HepG2 (cell line): ENCODE data around the gene ZDHHC9. TPM values are rescaled to one million over a fixed set of nuclear protein-coding genes. Genes with fewer than 3 reads are reported as not detected.

Source experiments
- ATAC-seq: fragments of 200-7000 bp; cut with Tn5 transposase; 3 replicates; pipeline ENCODE4 v1.9.1; 2020; ENCODE audit warnings: mild to moderate bottlenecking, moderate library complexity
- BruUV-seq: library from RNA; stranded (reverse); fragments of 400-500 nt; replicated peaks from 2 replicates; lab custom pipeline; 2021; lab: Mats Ljungman, UMichigan
- CTCF ChIA-PET: fragments of 300-600 bp; formaldehyde crosslinking; extraction: SDS; loops from one replicate; lab custom pipeline; 2021; ENCODE audit warnings: low total read pairs, inconsistent platforms, low intra/inter-chr PET ratio; lab: Yijun Ruan, JAX
- POLR2A ChIA-PET: fragments of 350-600 bp; sonication (Branson Sonifier 250); formaldehyde crosslinking; loops from one replicate; lab custom pipeline; 2020; ENCODE audit warnings: antibody characterized with exemption, inconsistent platforms; lab: Yijun Ruan, JAX
- DNase-seq: peaks from one replicate; pipeline ENCODE4 v3.0.0-alpha.2; 2015; ENCODE audit warnings: low spot score
- FAIRE-seq: peaks from 3 replicates; lab custom pipeline; 2011; peaks lifted over from hg19 to GRCh38; lab: Jason Lieb, UNC
- H2AFZ ChIP-seq: one replicate; pipeline ENCODE4 v1.6.1; 2011; ENCODE audit warnings: low read length, inconsistent platforms
- H3K27ac ChIP-seq: fragments of 300-600 bp; 3 replicates; pipeline ENCODE4 v1.8.0; 2011; ENCODE audit warnings: mixed run types, mild to moderate bottlenecking, mixed read lengths, low read length, inconsistent platforms; ENCODE audit not compliant: insufficient read depth; ENCODE audit errors: extremely low read length
- H3K27me3 ChIP-seq, 2 experiments: fragments of 200-600 bp in 1 of 2; 2 replicates in 1 of 2; 3 replicates in 1 of 2; pipeline versions ENCODE4 v1.6.0 to v1.8.0; 2011; ENCODE audit warnings: low read length in 2 of 2, mild to moderate bottlenecking in 2 of 2, moderate library complexity in 2 of 2, inconsistent platforms in 1 of 2; ENCODE audit not compliant: insufficient read depth in 2 of 2, control insufficient read depth in 1 of 2
- H3K36me3 ChIP-seq, 2 experiments: fragments of 200-600 bp in 1 of 2; replicated peaks in 1 of 2; 2 replicates in 1 of 2; 3 replicates in 1 of 2; pipeline versions ENCODE4 v1.5.1 to v1.8.0; 2011; ENCODE audit warnings: low read length in 2 of 2, inconsistent platforms in 1 of 2; ENCODE audit not compliant: insufficient read depth in 2 of 2, control insufficient read depth in 1 of 2
- H3K4me1 ChIP-seq: 2 replicates; pipeline ENCODE4 v1.5.1; 2012; ENCODE audit warnings: low read length, inconsistent platforms; ENCODE audit not compliant: insufficient read depth
- H3K4me2 ChIP-seq: 2 replicates; pipeline ENCODE4 v1.6.0; 2011; ENCODE audit warnings: low read depth, low read length, inconsistent platforms
- H3K4me3 ChIP-seq, 3 experiments: fragments of 200-600 bp in 1 of 3; sonication (generic), shearing (Covaris generic) in 1 of 3; replicated peaks in 1 of 3; 2 replicates each; pipeline ENCODE4 v1.5.1; 2011 to 2016; ENCODE audit warnings: low read length in 3 of 3, inconsistent platforms in 2 of 3, low read depth in 2 of 3, mild to moderate bottlenecking in 2 of 3, control low read depth in 1 of 3, mixed read lengths in 1 of 3; ENCODE audit not compliant: insufficient read depth in 1 of 3
- H3K79me2 ChIP-seq: one replicate; pipeline ENCODE4 v1.6.1; 2011; ENCODE audit warnings: low read length, inconsistent platforms; ENCODE audit not compliant: insufficient read depth
- H3K9ac ChIP-seq: 2 replicates; pipeline ENCODE4 v1.6.0; 2011; ENCODE audit warnings: mild to moderate bottlenecking, low read depth, low read length, inconsistent platforms; ENCODE audit not compliant: insufficient read depth
- H3K9me3 ChIP-seq: 2 replicates; pipeline ENCODE4 v1.5.1; 2012; ENCODE audit warnings: mild to moderate bottlenecking, low read length
- H4K20me1 ChIP-seq: 2 replicates; pipeline ENCODE4 v1.6.0; 2011; ENCODE audit warnings: inconsistent platforms, mild to moderate bottlenecking, low read length, moderate library complexity; ENCODE audit not compliant: insufficient read depth
- ARHGAP35 ChIP-seq: sonication (generic); formaldehyde crosslinking; IDR thresholded peaks from 2 replicates; pipeline ENCODE4 v1.9.0; 2022; ENCODE audit warnings: mild to moderate bottlenecking, inconsistent platforms, moderate library complexity, missing genetic modification reagents, borderline replicate concordance
- ATM ChIP-seq: fragments of 450-650 bp; IDR thresholded peaks from 2 replicates; pipeline ENCODE4 v1.7.1; 2017; ENCODE audit warnings: mild to moderate bottlenecking, borderline replicate concordance
- GLI4 ChIP-seq: sonication (generic); formaldehyde crosslinking; IDR thresholded peaks from 2 replicates; pipeline ENCODE4 v1.5.1; 2020; ENCODE audit warnings: missing genetic modification reagents, mild to moderate bottlenecking, moderate library complexity, borderline replicate concordance
- KMT2B ChIP-seq: IDR thresholded peaks from 2 replicates; pipeline ENCODE4 v1.6.1; 2016; ENCODE audit warnings: missing genetic modification reagents, missing compliant biosample characterization
- MAFG ChIP-seq: sonication (generic); formaldehyde crosslinking; IDR thresholded peaks from 2 replicates; pipeline ENCODE4 v1.5.1; 2020; ENCODE audit warnings: mild to moderate bottlenecking, missing genetic modification reagents
- NPAS2 ChIP-seq: sonication (generic); formaldehyde crosslinking; IDR thresholded peaks from 2 replicates; pipeline ENCODE4 v1.8.0; 2022; ENCODE audit warnings: mild to moderate bottlenecking, missing genetic modification reagents, borderline replicate concordance
- NR1H2 ChIP-seq: sonication (generic); formaldehyde crosslinking; IDR thresholded peaks from 2 replicates; pipeline ENCODE4 v1.8.1; 2022; ENCODE audit warnings: low read depth, missing genetic modification reagents, borderline replicate concordance
- PLRG1 ChIP-seq: fragments of 450-650 bp; conservative IDR thresholded peaks from 2 replicates; pipeline ENCODE4 v1.6.1; 2016
- RBFOX2 ChIP-seq: fragments of 200-400 bp; formaldehyde crosslinking; IDR thresholded peaks from 2 replicates; pipeline ENCODE4 v1.6.1; 2017; ENCODE audit warnings: low read depth, mild to moderate bottlenecking, low read length
- RCOR2 ChIP-seq: IDR thresholded peaks from 2 replicates; pipeline ENCODE4 v1.6.1; 2016; ENCODE audit warnings: missing biosample characterization, missing genetic modification reagents
- SNRNP70 ChIP-seq: fragments of 200-400 bp; formaldehyde crosslinking; IDR thresholded peaks from 2 replicates; pipeline ENCODE4 v1.6.1; 2017; ENCODE audit warnings: mild to moderate bottlenecking, low read depth, low read length, moderate library complexity
- TEAD3 ChIP-seq: optimal IDR thresholded peaks from 2 replicates; pipeline ENCODE3; 2016; ENCODE audit warnings: borderline replicate concordance
- ZFP82 ChIP-seq: sonication (generic); formaldehyde crosslinking; IDR thresholded peaks from 2 replicates; pipeline ENCODE4 v1.5.1; 2020; ENCODE audit warnings: mild to moderate bottlenecking, missing genetic modification reagents, borderline replicate concordance
- ZNF101 ChIP-seq: sonication (generic); formaldehyde crosslinking; IDR thresholded peaks from 2 replicates; pipeline ENCODE4 v1.4.0; 2020; ENCODE audit warnings: mild to moderate bottlenecking, low read depth, missing genetic modification reagents, borderline replicate concordance
- ZNF501 ChIP-seq: sonication (generic); formaldehyde crosslinking; IDR thresholded peaks from 2 replicates; pipeline ENCODE4 v1.5.1; 2020; ENCODE audit warnings: mild to moderate bottlenecking, moderate library complexity, missing genetic modification reagents
- ZNF615 ChIP-seq: sonication (generic); formaldehyde crosslinking; IDR thresholded peaks from 2 replicates; pipeline ENCODE4 v1.5.0; 2020; ENCODE audit warnings: mild to moderate bottlenecking, missing genetic modification reagents, borderline replicate concordance
- ZNF790 ChIP-seq: sonication (generic); formaldehyde crosslinking; IDR thresholded peaks from 2 replicates; pipeline ENCODE4 v1.8.0; 2022; ENCODE audit warnings: missing genetic modification reagents, mild to moderate bottlenecking, borderline replicate concordance
- WGBS: methylation state at CpG from one replicate; pipeline ENCODE4 v1.1.6; 2017; ENCODE audit warnings: low lambda C conversion rate; 5-methylcytosine and 5-hydroxymethylcytosine counted together
- in situ Hi-C: cut with HindIII; loops from 2 replicates; pipeline ENCODE4 v1.10.0; 2017; ENCODE audit warnings: low pct_unique_long_range_greater_than_20kb; ENCODE audit not compliant: extremely low pct_ligation_motif_present
- intact Hi-C: fragments of 100-400 bp; cut with micrococcal nuclease; formaldehyde crosslinking; loops from one replicate; pipeline ENCODE4 v1.10.0; 2022; ENCODE audit not compliant: unreplicated experiment
- polyA plus RNA-seq, 8 experiments: library from polyadenylated mRNA; depleted of rRNA in 3 of 8; stranded (reverse) in 7 of 8; unstranded in 1 of 8; fragments of >200 nt; fragmentation: Illumina TruSeq in 4 of 8; extraction: Trizol in 4 of 8; gene quantifications; 2 replicates each; pipeline versions ENCODE4 v1.2.1 to v1.2.3, GENCODE V29; 2011 to 2016; ENCODE audit warnings: low read depth in 4 of 8, missing spikeins in 1 of 8, mixed read lengths in 1 of 8; ENCODE audit not compliant: insufficient read depth in 1 of 8
- total RNA-seq, 5 experiments: library from RNA; depleted of rRNA; stranded (reverse); fragments of >200 nt; fragmentation: Illumina TruSeq; extraction: Trizol; gene quantifications; 2 replicates each; pipeline ENCODE4 v1.2.3, GENCODE V29; 2016; ENCODE audit warnings: low read depth in 1 of 5
- TF ChIP-seq, protein P1 (sequence below): sonication (generic); formaldehyde crosslinking; IDR thresholded peaks from 2 replicates; pipeline ENCODE4 v1.5.1; 2020; ENCODE audit warnings: missing genetic modification reagents, mild to moderate bottlenecking, borderline replicate concordance
- TF ChIP-seq, protein P2 (sequence below): sonication (generic); formaldehyde crosslinking; IDR thresholded peaks from 2 replicates; pipeline ENCODE4 v1.4.0; 2020; ENCODE audit warnings: missing genetic modification reagents
- TF ChIP-seq, protein P3 (sequence below): sonication (generic); formaldehyde crosslinking; IDR thresholded peaks from 2 replicates; pipeline ENCODE4 v1.8.1; 2023; ENCODE audit warnings: mild to moderate bottlenecking, moderate library complexity, missing genetic modification reagents

Gene ZDHHC9
- total and polyA plus RNA-seq, 2 of the 13 experiments (the other 11 are each of a cell fraction or from before 2014, with no cell fraction given), result 28.3 to 53.1 TPM

DNA sequence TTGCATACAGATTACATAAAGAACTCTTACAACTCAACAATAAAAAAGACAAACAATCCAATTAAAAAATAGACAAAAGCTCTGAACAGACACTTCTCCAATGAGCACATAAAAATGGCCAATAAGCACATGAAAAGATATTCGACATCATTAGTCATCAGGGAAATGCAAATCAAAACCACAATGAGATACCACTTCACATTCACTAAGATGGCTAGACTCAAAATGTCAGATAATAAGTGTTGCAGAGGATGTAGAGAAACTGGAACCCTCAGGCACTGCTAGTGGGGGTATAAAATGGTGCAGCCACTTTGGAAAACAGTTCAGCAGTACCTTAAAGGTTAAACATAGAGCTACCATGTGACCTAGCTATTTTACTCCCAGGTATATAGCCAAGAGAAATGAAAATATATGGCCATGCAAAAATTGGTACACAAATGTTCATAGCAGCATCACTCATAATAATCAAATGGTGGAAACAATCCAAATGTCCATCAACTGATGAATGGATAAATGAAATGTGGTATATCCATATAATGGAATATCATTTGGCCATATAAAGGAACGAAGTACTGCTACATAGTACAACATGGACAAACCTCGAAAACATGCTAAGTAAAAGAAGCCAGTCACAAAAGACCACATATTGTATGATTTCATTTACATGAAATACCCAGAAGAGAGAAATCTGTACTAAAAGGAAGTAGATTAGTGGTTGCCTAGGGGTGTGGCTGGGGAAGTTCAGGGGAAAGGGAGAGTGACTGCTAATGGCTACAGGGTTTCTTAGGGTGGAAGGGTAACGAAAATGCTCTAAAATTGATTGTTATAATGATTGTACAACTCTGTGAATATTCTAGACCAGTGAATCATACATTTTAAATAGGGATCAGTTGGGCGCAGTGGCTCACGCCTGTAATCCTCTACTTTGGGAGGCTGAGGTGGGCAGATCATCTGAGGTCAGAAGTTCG, 34.6 kb downstream of the ZDHHC9 start:
- H3K9ac ChIP-seq, result no peak overlapping the region
- H3K4me3 ChIP-seq, result no peak overlapping the region
- no TSS peak for BruUV-seq
- no peaks in the 10 kb centered on the region for H3K27me3 ChIP-seq
- no peak for TF ChIP-seq GLI4
- no peak for TF ChIP-seq RBFOX2
- no peak for TF ChIP-seq ARHGAP35 (CRISPR knock-in tag)
- TF ChIP-seq ZNF790, result no peak
- TF ChIP-seq ZNF615 (CRISPR knock-in tag), result no peak
- TF ChIP-seq MAFG (CRISPR knock-in tag), result no peak
- TF ChIP-seq, protein P1, sequence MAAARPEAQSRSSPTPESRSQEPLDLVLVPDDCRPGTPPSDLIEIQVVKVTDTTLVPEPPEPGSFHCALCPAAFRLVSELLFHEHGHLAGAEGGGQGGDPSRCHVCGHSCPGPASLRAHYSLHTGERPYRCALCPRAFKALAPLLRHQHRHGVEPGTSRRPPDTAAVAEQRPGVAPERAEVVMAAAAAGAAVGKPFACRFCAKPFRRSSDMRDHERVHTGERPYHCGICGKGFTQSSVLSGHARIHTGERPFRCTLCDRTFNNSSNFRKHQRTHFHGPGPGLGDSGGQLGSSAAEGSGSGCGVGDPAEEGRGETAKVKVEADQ (CRISPR knock-in tag), result no peak
- TF ChIP-seq PLRG1, result no peak
- no peak for TF ChIP-seq ZNF501
- TF ChIP-seq, protein P2, sequence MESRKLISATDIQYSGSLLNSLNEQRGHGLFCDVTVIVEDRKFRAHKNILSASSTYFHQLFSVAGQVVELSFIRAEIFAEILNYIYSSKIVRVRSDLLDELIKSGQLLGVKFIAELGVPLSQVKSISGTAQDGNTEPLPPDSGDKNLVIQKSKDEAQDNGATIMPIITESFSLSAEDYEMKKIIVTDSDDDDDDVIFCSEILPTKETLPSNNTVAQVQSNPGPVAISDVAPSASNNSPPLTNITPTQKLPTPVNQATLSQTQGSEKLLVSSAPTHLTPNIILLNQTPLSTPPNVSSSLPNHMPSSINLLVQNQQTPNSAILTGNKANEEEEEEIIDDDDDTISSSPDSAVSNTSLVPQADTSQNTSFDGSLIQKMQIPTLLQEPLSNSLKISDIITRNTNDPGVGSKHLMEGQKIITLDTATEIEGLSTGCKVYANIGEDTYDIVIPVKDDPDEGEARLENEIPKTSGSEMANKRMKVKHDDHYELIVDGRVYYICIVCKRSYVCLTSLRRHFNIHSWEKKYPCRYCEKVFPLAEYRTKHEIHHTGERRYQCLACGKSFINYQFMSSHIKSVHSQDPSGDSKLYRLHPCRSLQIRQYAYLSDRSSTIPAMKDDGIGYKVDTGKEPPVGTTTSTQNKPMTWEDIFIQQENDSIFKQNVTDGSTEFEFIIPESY (CRISPR knock-in tag), result no peak
- TF ChIP-seq ZNF101 (CRISPR knock-in tag), result no peak
- no peak for TF ChIP-seq NPAS2 (CRISPR knock-in tag)
- TF ChIP-seq ATM, result no peak
- TF ChIP-seq TEAD3 (CRISPR knock-in tag), result no peak
- TF ChIP-seq SNRNP70, result no peak
- TF ChIP-seq RCOR2 (CRISPR knock-in tag), result no peak
- TF ChIP-seq, protein P3, sequence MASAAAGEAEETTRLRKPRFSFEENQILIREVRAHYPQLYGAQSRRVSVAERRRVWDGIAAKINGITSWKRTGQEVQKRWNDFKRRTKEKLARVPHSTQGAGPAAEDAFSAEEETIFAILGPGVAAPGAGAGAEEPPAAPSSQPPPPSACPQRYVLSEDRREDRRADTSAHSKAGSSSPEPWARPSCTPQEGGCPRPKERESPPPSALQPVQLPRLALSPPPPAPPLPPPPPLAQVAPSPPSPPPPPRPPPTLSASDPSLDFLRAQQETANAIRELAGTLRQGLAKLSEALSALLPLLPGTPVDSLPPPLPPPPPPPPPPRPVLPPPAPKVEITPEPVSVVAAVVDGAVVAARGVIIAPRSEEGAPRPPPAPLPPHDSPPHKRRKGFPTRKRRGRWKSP, result no peak
- TF ChIP-seq KMT2B (CRISPR knock-in tag), result no peak
- no peak for TF ChIP-seq ZFP82 (CRISPR knock-in tag)
- no peak for TF ChIP-seq NR1H2 (CRISPR knock-in tag)
- intact Hi-C loops, result no loop called here
- no peaks in the 10 kb centered on the region for H4K20me1 ChIP-seq
- ChIA-PET CTCF (no interaction called here), POLR2A (no interaction called here)
- H2AFZ ChIP-seq, result no peak overlapping the region
- DNase-seq (no peak), FAIRE-seq (peak; percentile 28), ATAC-seq (no peak)
- H3K36me3 ChIP-seq, result peaks cover 9 to 39% of the 10 kb centered on the region in 2 experiments
- H3K79me2 ChIP-seq, result no peaks in the 10 kb centered on the region
- 98% methylated on average over 7 of the region's 7 CpGs for WGBS
- H3K4me1 ChIP-seq, result no peaks in the 10 kb centered on the region
- in situ Hi-C loops, result no loop called here
- no peak overlapping the region for H3K27ac ChIP-seq
- H3K4me2 ChIP-seq, result no peak overlapping the region
- H3K9me3 ChIP-seq, result no peaks in the 10 kb centered on the region
